ENCODE data around the gene POU2F3. TPM values are rescaled to one million over a fixed set of nuclear protein-coding genes. Genes with fewer than 3 reads are reported as not detected.

The POU2F3 gene
- total RNA-seq, 2 experiments from 2014 or later: not detected

GRCh38 chr11:120332822-120333716 lies 93.1 kb downstream of the POU2F3 start:
- POLR2A ChIA-PET: no interaction called here
- CTCF ChIA-PET: interaction anchor here (1.0 to 2.3 kb wide), 2 partner anchors 39 to 178 kb away, joined by 3 to 8 read pairs; no protein-coding TSS in a partner anchor
- H3K27me3 Mint-ChIP-seq: peaks cover 39% of the 10 kb centered on the region
- no peaks in the 10 kb centered on the region for H3K36me3 Mint-ChIP-seq (ENCODE audit: low read depth)
- DNase-seq: no peak
- no peak overlapping the region for H3K4me3 Mint-ChIP-seq
- peaks cover 22% of the 10 kb centered on the region for H3K4me1 Mint-ChIP-seq
- H3K27ac Mint-ChIP-seq: no peak overlapping the region
- H3K9me3 Mint-ChIP-seq: no peaks in the 10 kb centered on the region

- no peak overlapping the region for H3K4me3 Mint-ChIP-seq
- H3K27me3 Mint-ChIP-seq: peaks cover 44% of the 10 kb centered on the region
- H3K9me3 Mint-ChIP-seq: no peaks in the 10 kb centered on the region
- ChIA-PET CTCF (interaction anchor here (0.6 to 2.3 kb wide), 5 partner anchors 31 to 351 kb away, joined by 3 to 11 read pairs (median 3); no protein-coding TSS in a partner anchor), POLR2A (no interaction called here)
- peaks cover 28% of the 10 kb centered on the region for H3K4me1 Mint-ChIP-seq
- DNase-seq: no peak
- no peaks in the 10 kb centered on the region for H3K36me3 Mint-ChIP-seq (ENCODE audit: low read depth)
- no peak overlapping the region for H3K27ac Mint-ChIP-seq
These were observed 93.9 kb downstream of the POU2F3 start for GRCh38 chr11:120333801-120334200.

GRCh38 chr11:120334332-120334731 lies 94.4 kb downstream of the POU2F3 start:
- no peaks in the 10 kb centered on the region for H3K9me3 Mint-ChIP-seq
- H3K4me3 Mint-ChIP-seq: no peak overlapping the region
- no peak for DNase-seq
- H3K27ac Mint-ChIP-seq: no peak overlapping the region
- peaks cover 30% of the 10 kb centered on the region for H3K4me1 Mint-ChIP-seq
- no peaks in the 10 kb centered on the region for H3K36me3 Mint-ChIP-seq (ENCODE audit: low read depth)
- peaks cover 46% of the 10 kb centered on the region for H3K27me3 Mint-ChIP-seq
- CTCF ChIA-PET: interaction anchor here (0.6 to 2.3 kb wide), 10 partner anchors 7 to 350 kb away, joined by 3 to 11 read pairs (median 4); no protein-coding TSS in a partner anchor
- POLR2A ChIA-PET: interaction anchor here (1.1 kb wide), 1 partner anchor 30 kb away, joined by 3 read pairs; no protein-coding TSS in a partner anchor

GRCh38 chr11:120334894-120335462 lies 95.0 kb downstream of the POU2F3 start:
- H3K4me1 Mint-ChIP-seq: peaks cover 37% of the 10 kb centered on the region
- ChIA-PET POLR2A (interaction anchor here (1.1 to 1.8 kb wide), 3 partner anchors 8 to 31 kb away, joined by 3 to 4 read pairs (median 4); no protein-coding TSS in a partner anchor), CTCF (interaction anchor here (0.9 to 2.3 kb wide), 10 partner anchors 8 to 350 kb away, joined by 3 to 11 read pairs (median 4); no protein-coding TSS in a partner anchor)

GRCh38 chr11:120335556-120335907 lies 95.6 kb downstream of the POU2F3 start:
- ChIA-PET CTCF (interaction anchor here (1.0 to 2.1 kb wide), 9 partner anchors 8 to 349 kb away, joined by 3 to 11 read pairs (median 4); no protein-coding TSS in a partner anchor), POLR2A (interaction anchor here (1.7 to 1.8 kb wide), 2 partner anchors 9 kb away, joined by 4 read pairs; no protein-coding TSS in a partner anchor)
- Mint-ChIP-seq H3K4me3 (peak overlapping the region; percentile 35), H3K27ac (no peak overlapping the region), H3K4me1 (peaks cover 41% of the 10 kb centered on the region), H3K9me3 (no peaks in the 10 kb centered on the region), H3K36me3 (ENCODE audit: low read depth) (no peaks in the 10 kb centered on the region), H3K27me3 (peaks cover 51% of the 10 kb centered on the region)
- DNase-seq: no peak

More at GRCh38 chr11:120334894-120335462, 95.0 kb downstream of the POU2F3 start:
- Mint-ChIP-seq H3K4me3 (peak overlapping the region; percentile 59), H3K27ac (no peak overlapping the region), H3K9me3 (no peaks in the 10 kb centered on the region), H3K27me3 (peaks cover 50% of the 10 kb centered on the region), H3K36me3 (ENCODE audit: low read depth) (no peaks in the 10 kb centered on the region)
- peak; percentile 63 for DNase-seq

- H3K36me3 Mint-ChIP-seq (ENCODE audit: low read depth): no peaks in the 10 kb centered on the region
- peak within 1 kb of the TSS; percentile 85 for H3K4me3 Mint-ChIP-seq
- peak within 1 kb of the TSS; percentile 51 for H3K27ac Mint-ChIP-seq
- ChIA-PET POLR2A (interaction anchor here (1.7 to 1.8 kb wide), 2 partner anchors 9 kb away, joined by 4 read pairs; no protein-coding TSS in a partner anchor), CTCF (interaction anchor here (1.0 to 1.3 kb wide), 4 partner anchors 9 to 349 kb away, joined by 3 to 5 read pairs (median 4); no protein-coding TSS in a partner anchor)
- H3K4me1 Mint-ChIP-seq: peaks cover 43% of the 10 kb centered on the region
- peak; percentile 79 for DNase-seq
- H3K9me3 Mint-ChIP-seq: no peaks in the 10 kb centered on the region
- peaks cover 56% of the 10 kb centered on the region for H3K27me3 Mint-ChIP-seq
These were observed 96.1 kb downstream of the POU2F3 start, which contains the start of gene ARHGEF12 for GRCh38 chr11:120335908-120336640. Gene ARHGEF12, plus strand, starts transcription at chr11:120336413. Its CDS starts 831 bp downstream, at chr11:120337244.

- Mint-ChIP-seq H3K27me3 (peaks cover 59% of the 10 kb centered on the region), H3K27ac (peak overlapping the region; percentile 51), H3K4me3 (peak overlapping the region; percentile 85), H3K4me1 (peaks cover 44% of the 10 kb centered on the region), H3K36me3 (ENCODE audit: low read depth) (no peaks in the 10 kb centered on the region), H3K9me3 (no peaks in the 10 kb centered on the region)
- DNase-seq: peak; percentile 31
- CTCF ChIA-PET: interaction anchor here (1.0 to 1.2 kb wide), 2 partner anchors 151 to 348 kb away, joined by 3 read pairs; no protein-coding TSS in a partner anchor
- POLR2A ChIA-PET: interaction anchor here (1.7 to 1.9 kb wide), 2 partner anchors 8 to 9 kb away, joined by 4 to 5 read pairs; no protein-coding TSS in a partner anchor
These were observed 96.9 kb downstream of the POU2F3 start for GRCh38 chr11:120336641-120337354.

GRCh38 chr11:120337355-120338106 lies 97.6 kb downstream of the POU2F3 start:
- Mint-ChIP-seq H3K27ac (no peak overlapping the region), H3K27me3 (peaks cover 66% of the 10 kb centered on the region), H3K4me3 (peak overlapping the region; percentile 85), H3K4me1 (peaks cover 49% of the 10 kb centered on the region), H3K9me3 (no peaks in the 10 kb centered on the region), H3K36me3 (ENCODE audit: low read depth) (peaks cover 5% of the 10 kb centered on the region)
- ChIA-PET POLR2A (interaction anchor here (1.9 kb wide), 1 partner anchor 9 kb away, joined by 5 read pairs; no protein-coding TSS in a partner anchor), CTCF (interaction anchor here (1.2 kb wide), 1 partner anchor 348 kb away, joined by 3 read pairs; no protein-coding TSS in a partner anchor)
- DNase-seq: no peak

- no peak for DNase-seq
- peaks cover 5% of the 10 kb centered on the region for H3K36me3 Mint-ChIP-seq (ENCODE audit: low read depth)
- H3K4me3 Mint-ChIP-seq: peak overlapping the region; percentile 85
- no peaks in the 10 kb centered on the region for H3K9me3 Mint-ChIP-seq
- POLR2A ChIA-PET: interaction anchor here (1.9 kb wide), 1 partner anchor 8 kb away, joined by 5 read pairs; no protein-coding TSS in a partner anchor
- H3K27me3 Mint-ChIP-seq: peaks cover 60% of the 10 kb centered on the region
- H3K4me1 Mint-ChIP-seq: peaks cover 43% of the 10 kb centered on the region
- CTCF ChIA-PET: no interaction called here
- H3K27ac Mint-ChIP-seq: no peak overlapping the region
These were observed 98.4 kb downstream of the POU2F3 start for GRCh38 chr11:120338107-120338933.

GRCh38 chr11:120339394-120339890 lies 99.5 kb downstream of the POU2F3 start:
- no peak overlapping the region for H3K27ac Mint-ChIP-seq
- no peaks in the 10 kb centered on the region for H3K9me3 Mint-ChIP-seq
- peak overlapping the region; percentile 18 for H3K4me3 Mint-ChIP-seq
- peaks cover 8% of the 10 kb centered on the region for H3K36me3 Mint-ChIP-seq (ENCODE audit: low read depth)
- ChIA-PET CTCF (interaction anchor here (1.2 kb wide), 1 partner anchor 36 kb away, joined by 3 read pairs; no protein-coding TSS in a partner anchor), POLR2A (no interaction called here)
- peaks cover 53% of the 10 kb centered on the region for H3K4me1 Mint-ChIP-seq
- no peak for DNase-seq
- peaks cover 55% of the 10 kb centered on the region for H3K27me3 Mint-ChIP-seq

Measured in activated CD4-positive, alpha-beta memory T cell treated with anti-CD3 and anti-CD28 coated beads, Interleukin-2, amount 10 ng/mL, durations not matched to agents 7 days and 5 days (primary cell).